ENCODE results near the gene PRSS53.

The PRSS53 gene

GRCh38 chr16:31042866-31043265 lies 45.9 kb downstream of the PRSS53 start:
- DNase-seq, result no peak

DNA sequence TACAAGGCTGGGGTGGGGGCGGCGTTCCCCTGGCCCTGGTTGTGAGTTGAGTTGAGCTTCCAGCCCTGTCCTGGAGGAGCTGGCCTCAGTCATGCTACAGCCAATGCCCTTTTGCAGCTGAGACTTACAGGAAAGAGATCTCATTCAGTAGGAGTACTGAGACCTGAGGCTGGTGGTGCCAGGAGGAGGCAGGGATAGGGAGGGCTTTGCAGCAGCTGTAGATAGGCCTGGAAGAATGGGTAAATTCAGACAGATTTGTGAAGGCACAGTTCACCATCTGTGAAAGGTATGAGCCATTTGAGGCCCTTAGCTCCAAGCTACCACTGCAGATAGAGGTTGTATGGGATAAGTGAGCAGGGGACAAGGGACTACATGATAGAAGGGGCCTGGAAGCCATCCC lies 49.8 kb downstream of the PRSS53 start:
- no peak for DNase-seq

DNA sequence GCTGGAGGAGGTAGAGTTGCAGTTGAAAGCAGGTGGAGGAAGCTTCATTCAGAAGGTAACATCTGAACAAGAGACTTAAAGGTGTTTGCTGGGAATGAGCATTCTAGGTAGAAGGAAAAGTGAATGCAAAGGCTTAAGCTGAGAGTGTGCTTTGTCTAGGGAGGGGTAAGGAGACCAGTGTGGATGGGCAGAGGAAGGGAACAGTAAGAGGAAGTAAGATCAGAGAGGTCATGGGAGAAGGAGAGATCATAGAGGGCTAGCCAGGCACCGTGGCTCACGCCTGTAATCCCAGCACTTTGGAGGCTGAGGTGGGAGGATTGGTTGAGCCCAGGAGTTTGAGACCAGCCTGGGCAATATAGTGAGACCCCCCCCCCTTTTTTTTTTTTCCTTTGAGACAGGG lies 52.1 kb downstream of the PRSS53 start:
- no peak for DNase-seq

DNA sequence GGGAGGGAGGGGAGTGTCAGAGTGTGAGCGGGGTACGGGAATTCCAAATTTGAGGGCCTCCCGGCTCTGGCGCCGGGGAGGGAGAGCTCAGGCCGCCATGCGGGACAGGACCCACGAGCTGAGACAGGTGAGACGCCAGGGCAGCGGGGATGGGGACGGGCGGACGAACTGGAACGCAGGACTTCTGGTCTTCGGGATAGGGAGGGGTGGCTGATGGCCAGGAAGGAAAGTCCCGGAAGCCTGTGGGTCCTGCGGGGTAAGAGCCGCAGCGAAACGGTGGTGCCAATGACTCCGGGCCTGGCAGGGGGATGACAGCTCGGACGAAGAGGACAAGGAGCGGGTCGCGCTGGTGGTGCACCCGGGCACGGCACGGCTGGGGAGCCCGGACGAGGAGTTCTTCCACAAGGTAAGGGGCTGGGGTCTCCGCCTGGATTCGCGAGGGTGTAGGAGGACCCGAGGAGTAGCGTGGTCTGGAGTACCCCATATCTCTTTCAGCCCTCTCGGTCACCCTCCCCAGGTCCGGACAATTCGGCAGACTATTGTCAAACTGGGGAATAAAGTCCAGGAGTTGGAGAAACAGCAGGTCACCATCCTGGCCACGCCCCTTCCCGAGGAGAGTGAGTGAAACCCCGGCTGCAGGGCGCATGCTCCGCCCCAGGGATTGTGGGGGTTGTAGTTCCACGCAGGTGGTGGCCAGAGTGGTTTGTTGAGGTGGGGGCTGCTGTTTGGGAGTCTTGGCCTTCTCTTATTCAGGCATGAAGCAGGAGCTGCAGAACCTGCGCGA lies 54.8 kb downstream of the PRSS53 start:
- DNase-seq, result peak; percentile 53 to 74

Measured in NCI-H524 (cell line).